GM18870 (cell line): Measurements from ENCODE around the gene EIF5.
"Not testable (repeated sequence)": the region's sequence is repeated elsewhere in the genome, so short reads cannot be mapped to it uniquely, and the experiment has no call there.

Experiments used
- ATAC-seq: cut with Tn5 transposase; IDR thresholded peaks from one replicate; pipeline ENCODE4 v1.9.1; 2021; ENCODE audit warnings: moderate library complexity; ENCODE audit not compliant: unreplicated experiment

The EIF5 gene

DNA sequence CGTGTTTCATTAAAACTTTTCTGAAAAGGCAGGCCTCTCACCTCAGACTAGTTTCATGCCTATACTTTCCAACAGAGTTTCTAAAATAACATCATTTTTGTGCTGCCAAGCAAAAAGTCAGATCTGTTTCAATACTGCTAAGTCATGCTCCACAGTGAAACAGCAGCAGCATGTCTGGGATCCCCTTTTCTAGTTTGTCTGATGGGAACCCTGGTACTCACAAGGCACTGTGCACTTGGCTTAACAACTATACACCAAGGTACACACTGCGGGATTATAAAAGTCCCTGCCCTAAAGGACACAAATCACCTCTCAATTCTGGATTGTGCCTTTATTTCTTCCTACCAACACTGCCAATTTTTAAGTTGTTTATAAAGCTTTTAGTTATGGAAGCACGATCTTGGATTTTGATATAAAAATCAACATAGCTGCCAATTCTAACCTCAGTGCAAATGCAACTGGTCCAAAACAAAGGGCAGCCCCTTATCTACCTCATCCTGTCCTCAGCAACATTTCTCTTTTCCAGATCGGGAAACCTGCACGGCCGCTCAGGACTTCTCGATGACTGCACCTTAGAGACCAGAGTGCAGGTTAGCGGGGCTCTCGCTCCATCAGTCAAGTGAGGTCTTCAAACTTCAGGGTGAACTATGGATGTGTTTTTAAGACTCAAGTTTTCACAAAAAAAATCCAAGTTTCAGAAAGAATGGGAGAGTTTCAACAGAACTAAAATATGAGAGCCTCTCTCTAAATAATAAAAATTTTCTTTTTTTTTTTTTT lies 1.7 kb upstream of the EIF5 start:
- no peak for ATAC-seq

DNA sequence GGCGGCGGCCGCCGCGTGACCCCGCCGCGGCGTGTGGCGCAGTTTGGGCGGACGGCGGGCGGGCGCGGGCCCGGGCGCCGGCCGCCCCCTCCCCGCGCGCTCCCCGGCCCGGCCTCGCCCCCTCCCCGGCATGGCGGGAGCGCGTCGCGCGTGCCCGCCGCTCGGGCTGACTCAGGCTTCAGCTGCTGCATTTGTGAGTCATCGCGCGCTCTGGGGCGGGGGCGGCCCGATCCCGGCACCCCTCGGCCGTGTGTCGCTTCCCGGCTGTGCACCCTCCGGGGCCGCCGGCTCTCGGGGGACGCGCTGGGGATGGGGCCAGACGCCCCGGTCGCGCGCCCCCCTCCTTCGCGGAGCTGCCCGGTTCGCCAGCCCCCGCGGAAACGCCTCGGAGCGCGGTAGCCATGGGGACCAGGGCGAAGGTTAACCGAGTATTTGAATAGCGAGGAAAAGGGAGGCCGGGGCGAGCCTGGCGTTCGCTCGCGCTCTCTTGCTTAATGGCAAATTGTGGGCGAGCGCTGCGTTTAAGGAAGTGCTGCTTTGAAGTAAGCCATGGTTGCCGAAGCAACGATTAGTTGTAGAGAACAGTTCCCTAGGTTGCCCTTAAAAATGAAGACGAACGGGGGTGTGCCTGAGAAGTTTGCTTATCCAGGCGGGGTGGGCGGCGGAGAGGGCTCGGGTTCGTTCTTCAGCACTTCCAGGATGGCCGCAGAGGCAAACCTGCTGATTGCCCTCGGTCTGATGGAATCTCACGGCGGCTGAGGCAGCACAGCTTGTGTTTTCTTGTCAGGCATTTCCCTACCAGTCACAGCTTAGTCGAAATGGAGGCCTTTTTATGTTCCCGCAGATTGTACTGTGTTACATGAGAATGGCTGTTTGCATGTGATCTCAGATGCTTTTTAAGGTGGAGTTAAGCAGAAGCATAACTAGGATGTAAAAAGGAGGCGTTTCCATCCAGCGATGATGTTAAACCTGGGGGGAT lies 896 bp downstream of the EIF5 start:
- ATAC-seq, result peak; percentile 13

DNA sequence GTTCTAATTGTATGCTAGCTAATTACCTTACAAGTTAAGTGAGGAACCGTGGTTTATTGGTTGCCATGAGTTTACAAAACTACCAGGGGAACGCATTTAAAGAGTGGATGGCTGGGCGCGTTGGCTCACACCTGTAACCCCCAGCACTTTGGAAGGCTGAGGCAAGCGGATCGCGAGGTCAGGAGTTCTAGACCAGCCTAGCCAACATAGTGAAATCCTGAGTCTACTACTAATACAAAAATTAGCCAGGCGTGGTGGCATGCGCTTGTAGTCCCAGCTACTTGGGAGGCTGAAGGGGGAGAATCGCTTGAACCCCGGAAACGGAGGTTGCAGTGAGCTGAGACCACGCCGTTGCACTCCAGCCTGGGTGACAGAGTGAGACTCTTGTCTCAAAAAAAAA lies 2.2 kb downstream of the EIF5 start:
- no peak for ATAC-seq

DNA sequence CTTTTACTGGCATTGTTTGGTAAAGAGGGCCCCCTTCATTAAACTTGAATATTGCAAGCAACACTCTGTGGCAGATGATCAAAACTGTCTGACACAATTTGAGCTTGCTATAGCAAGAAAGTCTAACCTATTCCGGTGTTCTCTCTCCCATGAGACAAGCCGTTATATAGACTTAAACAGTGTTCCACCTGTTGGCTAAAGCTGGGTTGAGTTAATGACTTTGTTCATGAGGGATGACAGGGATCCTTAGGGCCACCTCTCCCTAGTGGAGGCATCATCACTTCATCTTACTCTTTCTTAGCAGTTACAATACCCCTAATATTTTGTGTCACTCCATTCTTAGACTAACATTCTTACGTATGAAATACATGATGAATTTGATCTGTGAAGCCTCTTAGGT lies 3.8 kb downstream of the EIF5 start:
- no peak for ATAC-seq

DNA sequence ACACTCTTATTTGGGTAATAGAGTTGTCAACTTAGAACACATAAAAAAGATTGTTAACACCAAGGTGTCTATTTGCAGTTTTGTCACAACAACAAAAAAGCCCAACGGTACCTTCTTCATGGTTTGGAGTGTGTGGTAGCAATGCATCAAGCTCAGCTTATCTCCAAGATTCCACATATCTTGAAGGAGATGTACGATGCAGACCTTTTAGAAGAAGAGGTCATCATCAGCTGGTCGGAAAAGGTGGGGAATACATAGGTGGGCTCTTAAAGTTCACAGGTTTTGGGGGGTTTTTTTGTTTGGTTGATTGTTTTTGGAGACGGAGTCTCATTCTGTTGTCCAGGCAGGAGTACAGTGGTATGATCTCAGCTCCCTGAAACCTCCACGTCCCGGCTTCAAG lies 5.5 kb downstream of the EIF5 start:
- no peak for ATAC-seq

DNA sequence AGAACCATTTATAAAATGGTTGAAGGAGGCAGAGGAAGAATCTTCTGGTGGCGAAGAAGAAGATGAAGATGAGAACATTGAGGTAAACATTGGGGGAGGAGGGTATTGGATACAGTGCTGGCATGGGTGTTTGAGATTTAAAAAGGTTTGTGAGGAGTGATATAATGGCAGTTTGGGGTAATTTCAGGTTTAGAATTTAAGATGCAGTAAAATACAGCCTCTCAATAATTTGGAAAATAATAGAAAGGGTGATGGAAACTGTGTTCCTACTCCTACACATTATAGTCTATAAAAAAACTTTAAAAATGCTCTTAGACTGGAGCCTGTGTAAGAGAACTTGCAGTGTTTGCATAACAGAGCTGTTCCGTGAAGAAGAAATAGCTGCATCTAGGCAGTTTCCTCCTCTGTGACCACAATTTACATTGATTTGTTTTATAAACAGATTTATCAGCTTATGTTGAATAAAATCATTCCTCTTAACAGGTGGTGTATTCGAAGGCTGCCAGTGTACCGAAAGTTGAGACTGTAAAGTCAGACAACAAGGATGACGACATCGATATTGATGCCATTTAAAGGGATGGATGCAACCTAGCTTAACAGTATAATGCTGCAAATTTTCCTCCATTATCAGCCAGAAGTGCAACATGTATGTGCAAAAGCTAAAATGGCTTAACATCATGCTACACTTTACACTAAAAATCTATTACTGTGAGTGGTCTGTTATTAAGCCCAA lies 6.6 kb downstream of the EIF5 start:
- no peak for ATAC-seq

DNA sequence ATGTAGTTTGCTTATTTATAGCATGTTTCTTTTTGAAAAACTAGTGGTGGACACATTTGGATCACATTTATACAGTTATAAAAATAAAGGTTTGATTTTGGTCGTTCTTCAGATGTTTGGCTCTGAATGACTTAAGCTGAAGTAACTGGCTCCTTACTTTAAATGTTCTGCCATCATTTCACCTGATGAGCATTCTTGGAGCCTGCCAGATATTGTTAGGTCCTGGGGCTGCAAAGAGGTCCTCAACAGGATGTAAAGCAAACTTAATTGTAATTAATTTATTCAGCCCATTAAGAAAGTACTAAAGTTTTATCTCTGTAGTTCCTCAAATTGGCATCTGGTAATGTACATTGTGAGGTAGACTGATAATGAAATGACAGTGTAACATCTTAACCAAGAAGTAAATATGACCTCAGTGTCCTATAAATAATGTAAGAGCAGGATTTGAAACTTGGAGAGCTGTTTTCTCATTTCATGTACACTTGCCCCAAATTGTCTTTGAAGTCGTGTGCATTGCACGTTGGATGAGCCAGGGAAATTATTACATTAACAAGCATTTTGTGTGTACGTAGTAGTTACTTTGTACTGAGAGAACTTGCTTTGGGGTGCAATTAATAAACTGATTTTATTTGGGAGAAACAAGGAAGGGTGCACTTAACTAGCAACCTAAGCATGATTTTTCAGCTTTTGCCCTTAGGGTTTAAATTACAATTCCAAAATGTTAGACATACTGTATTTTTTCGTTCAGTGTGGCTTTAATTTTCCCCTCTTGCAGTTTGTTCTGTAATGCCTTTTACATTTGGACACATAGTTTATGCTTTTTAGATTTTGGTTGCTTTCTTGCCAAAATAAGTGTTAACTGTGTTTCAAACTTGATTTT lies 7.5 kb downstream of the EIF5 start:
- no peak for ATAC-seq

DNA sequence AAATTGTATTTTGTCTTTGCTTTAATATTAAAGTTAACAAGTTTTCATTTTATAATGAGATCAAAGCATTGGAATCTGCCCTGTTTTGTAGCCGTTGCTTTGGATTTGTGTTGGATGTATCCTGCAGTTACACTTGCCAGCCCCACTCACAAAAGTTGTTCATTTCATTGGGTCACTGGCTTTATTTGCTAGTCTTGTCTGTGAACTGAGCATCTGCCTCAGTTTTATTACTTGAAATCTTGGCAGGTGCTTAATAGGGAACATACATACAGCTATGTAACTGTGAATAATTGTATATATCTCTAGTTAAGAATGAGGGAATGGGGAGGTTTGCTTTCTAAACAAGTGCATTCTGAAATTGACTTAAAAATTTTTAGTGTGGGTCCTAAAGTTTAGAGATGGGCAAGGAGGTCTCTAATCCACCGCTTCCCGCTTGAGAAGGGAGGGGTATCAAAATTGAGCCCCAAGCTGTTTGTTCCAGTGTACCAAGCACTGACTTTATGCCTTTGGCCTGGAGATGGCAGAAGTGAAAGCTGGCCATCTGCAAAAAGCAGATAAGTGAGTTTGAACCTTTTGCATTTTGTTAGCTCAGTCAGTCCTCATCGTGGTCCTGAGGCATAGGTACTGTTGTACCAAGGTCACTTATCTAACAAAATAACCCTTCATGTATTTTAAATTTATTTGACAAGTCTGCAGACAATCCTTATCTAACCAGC lies 9.3 kb downstream of the EIF5 start:
- no peak for ATAC-seq

DNA sequence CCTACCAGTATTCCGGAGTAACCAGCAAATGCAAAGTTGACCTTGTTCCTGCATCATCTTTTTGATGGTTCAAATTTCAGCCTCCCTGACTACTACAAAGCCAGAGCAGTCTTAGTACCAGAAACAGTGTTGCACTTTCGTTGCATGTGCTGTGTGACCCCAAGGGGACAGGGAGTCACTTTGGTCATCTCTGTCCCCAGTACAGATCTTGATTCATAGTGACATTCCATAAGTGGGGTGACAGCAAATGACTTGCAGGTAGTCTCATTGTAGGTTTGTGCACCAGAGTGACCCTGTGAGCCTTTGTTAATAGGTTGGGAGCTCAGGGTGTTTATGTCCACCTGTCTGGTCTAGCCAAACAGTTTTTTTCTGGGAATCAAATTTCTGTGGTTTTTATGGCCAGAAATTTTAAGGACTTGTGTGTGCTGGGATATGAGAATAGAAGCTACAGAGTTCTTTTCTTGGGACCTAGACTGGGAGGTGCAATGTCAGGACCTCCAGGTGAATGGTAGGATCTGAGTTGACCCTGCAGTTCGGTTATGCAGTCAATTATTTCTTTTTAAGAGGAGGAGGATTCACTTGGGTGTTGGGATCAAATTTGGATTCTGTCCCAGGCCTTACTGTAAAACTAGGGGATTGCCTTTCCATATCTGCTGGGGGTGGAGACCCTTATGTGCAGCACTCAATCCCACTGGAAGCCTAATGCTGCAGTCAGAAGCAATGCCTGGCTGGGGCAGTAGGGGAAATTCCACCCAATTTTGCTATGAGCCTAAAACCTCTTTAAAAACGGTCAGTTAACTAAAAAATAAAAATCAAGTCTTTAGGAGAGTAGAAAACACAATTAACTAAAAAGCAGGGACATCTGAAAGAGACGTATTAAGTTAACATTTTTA lies 10.1 kb downstream of the EIF5 start:
- ATAC-seq, result no peak

DNA sequence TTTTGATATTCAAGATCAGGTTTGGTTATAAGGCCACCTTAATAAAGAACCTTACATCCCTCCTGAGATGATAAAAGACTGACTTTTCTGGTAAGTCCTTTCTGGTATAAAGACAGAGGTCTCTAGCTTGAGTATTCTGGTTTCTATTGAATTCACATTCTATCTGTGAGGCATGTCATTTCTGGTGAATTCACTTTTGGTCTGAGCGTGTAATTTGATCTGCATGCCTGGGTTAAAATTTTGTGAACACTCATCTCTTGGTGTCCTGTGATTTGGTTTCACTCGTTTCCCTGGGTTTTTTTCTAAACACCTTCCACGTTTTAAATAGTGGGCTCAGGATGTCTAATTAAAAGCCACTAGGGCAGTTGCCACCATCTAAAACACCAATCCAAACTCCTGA lies 12.2 kb downstream of the EIF5 start:
- ATAC-seq, result no peak

DNA sequence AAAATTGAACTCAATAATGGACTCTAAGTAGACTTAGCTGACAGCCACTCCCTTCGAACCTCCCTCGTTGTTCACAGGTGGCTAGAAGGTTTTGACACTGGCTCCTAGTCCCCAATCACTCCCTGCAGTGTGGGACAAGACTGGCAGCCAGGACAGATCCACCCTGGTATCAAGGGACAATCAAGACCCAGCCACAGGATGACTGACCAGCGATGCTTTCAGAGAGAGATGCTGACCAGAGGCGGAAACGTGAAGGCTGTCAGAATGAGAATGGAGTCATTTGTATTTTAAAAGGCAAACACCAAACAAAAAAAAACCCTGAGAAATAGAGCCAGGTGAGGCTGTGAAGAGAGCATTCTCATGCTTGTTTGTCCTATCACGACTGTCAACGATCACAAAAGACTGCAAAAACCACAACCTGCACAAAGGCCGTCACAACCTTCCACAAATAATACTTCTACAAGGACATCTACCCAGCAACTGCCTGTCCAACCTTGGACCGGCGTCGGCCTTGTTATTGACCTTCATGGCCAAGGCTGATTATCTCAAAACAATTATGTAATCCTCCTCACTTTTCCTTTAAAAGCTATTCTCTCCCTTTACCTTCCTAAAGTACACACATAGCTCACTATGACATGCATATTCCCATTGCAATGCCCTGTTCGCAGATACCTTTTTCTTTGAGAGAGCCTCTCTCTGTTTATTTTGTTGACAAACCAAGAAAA lies 13.2 kb downstream of the EIF5 start:
- ATAC-seq, result no peak

DNA sequence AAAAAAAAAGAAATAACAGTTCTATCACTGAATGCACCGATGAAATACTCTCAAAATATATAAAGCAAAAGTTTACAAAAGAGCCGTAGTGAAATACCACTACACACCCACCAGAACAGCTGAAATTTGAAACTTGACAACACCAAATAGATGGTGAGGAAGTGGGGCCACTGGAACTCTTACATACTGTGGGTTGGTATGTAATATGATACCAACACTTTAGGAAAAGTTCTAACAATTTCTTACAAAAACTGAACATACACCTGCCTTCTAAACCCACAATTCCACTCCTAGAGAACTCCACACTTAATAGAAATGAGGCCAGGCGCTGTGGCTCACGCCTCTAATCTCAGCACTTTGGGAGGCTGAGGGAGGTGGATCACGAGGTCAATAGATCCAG lies 14.1 kb downstream of the EIF5 start:
- ATAC-seq, result no peak

DNA sequence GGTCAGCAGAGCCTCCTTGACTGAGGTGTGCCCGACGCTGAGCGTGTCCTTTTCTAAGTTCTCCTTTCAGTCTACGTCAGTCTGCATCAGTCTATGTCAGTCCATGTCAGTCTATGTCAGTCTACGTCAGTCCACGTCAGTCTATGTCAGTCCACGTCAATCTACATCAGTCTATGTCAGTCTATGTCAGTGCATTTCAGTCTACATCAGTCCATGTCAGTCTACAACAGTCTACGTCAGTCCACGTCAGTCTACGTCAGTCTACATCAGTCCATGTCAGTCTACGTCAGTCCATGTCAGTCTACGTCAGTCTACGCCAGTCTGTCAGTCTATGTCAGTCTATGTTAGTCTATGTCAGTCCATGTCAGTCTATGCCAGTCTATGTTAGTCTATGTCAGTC lies 15.9 kb downstream of the EIF5 start:
- no peak for ATAC-seq

DNA sequence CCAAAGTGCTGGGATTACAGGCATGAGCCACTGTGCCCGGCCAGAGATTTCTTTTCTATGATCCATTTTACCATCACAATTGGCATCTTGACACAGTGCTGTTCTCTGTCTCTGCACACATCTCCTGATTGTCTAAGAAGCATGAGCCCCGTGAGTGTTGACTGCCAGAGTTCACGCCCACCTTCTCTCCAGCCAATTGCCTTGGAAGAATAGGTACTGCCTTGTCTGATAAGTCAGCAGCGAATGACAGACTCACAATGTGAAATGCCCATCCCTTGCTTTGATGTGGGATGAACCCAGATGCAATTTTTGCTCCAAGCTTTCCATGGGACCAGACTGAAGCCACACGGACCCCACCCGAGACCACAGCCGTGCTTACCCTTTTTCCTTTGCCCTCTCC lies 19.3 kb downstream of the EIF5 start:
- ATAC-seq, result no peak

DNA sequence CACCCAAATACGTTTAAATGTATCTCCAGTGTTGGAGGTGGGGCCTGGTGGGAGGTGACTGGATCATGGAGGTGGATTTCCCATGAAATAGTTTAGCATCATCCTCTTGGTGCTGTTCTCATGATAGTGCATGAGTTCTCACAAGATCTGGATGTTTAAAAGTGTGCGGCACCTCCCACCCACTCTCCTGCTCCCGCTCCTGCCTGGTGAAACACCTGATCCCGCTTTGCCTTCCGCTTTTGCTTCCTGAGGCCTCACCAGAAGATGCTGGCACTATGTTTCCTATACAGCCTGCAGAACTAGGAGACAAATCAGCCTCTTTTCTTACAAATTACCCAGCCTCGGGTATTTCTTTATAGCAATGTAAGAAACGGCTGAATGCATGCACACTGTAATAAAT lies 20.1 kb downstream of the EIF5 start:
- no peak for ATAC-seq

DNA sequence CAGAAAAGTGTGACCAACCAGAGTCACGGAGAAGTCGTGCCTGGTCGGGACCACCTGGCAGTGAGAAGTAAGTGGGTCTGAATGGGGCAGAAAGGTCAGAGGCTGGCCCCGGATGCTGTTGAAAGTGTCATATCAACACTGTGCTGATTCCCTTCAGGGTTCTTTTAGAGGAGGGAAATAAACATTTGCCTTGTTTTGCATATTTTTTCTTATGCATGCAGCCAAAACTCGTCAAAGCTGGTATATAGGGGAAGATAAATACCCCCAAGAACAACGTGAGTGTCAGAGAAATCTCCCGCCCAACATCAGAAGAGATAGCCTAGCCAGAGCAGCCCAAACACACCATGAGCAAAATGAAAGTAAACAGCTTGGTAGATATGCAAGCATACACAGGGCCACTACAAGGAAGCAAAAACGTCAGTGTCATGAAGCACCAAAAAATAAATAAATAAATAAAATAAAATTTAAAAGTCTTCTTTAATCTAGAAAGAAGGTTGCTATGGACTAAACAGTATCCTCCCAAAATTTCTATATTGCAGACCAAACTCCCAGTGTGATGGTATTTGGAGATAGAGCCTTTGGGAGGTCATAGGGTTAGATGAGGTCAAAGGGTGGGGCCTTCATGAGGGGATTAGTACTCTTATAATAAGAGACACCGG lies 22.1 kb downstream of the EIF5 start:
- ATAC-seq, result no peak

DNA sequence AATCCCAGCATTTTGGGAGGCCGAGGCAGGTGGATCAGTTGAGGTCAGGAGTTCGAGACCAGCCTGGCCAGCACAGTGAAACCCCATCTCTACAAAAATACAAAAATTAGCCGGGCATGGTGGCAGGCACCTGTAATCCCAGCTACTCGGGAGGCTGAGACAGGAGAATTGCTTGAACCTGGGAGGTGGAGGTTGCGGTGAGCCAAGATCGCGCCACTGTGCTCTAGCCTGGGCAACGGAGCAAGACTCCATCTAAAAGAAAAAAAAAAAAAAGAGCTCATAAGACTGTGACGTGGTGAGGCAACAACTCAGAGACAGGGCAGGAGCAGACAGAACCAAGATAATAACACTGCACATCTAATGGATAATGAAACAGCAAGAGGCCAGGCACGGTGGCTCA lies 23.5 kb downstream of the EIF5 start:
- not testable (repeated sequence) for ATAC-seq

DNA sequence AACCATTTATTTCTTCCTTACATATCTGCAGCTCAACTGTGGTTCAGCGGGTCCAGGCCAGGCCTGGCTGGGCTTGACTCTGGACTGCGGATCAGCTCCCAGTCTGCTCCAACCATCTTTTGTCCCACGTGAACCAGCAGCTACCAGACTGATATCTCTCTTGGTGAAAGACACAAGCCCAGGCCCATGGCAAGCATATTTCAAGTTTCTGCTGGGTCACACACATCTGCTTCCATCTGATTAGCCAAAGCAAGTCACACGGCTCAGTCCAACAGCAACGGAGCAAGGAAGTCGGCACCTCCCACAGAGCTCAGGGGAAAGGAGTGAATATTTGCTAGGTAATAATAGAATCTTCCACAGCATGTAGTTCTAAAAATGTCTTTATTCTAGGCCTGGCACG lies 26.5 kb downstream of the EIF5 start:
- ATAC-seq, result no peak
